Panc1 (cell line): Measurements from ENCODE around the gene CDK5. TPM values are rescaled to one million over a fixed set of nuclear protein-coding genes. Genes with fewer than 3 reads are reported as not detected.
A peak's percentile ranks its signal among the peaks of the same experiment; 100 is the strongest.

Source experiments
- ATAC-seq: fragments of 200-7000 bp; cut with Tn5 transposase; 2 replicates; pipeline ENCODE4 v1.9.1; 2020; ENCODE audit warnings: mild to moderate bottlenecking, moderate library complexity
- BruUV-seq: library from RNA; stranded (reverse); fragments of 400-500 nt; replicated peaks from 2 replicates; lab custom pipeline; 2021; lab: Mats Ljungman, UMichigan
- CTCF ChIA-PET: fragments of 300-600 bp; sonication (Branson Sonifier 250); formaldehyde crosslinking; loops from one replicate; lab custom pipeline; 2022; ENCODE audit warnings: antibody characterized with exemption; lab: Charles Lee
- POLR2A ChIA-PET: fragments of 300-600 bp; sonication (Branson Sonifier 250); formaldehyde crosslinking; loops from one replicate; lab custom pipeline; 2022; ENCODE audit warnings: antibody characterized with exemption; lab: Charles Lee
- DNase-seq: peaks from one replicate; pipeline ENCODE4 v3.0.0-alpha.2; 2010; ENCODE audit warnings: low read depth, low spot score
- H3K27ac ChIP-seq: 2 replicates; pipeline ENCODE4 v1.5.1; 2011; ENCODE audit warnings: mild to moderate bottlenecking, low read length, inconsistent platforms
- H3K27me3 ChIP-seq: fragments of 200-500 bp; sonication (Bioruptor generic); 2 replicates; pipeline ENCODE4 v1.6.0; 2014; ENCODE audit warnings: low read length, inconsistent platforms; ENCODE audit not compliant: control insufficient read depth, insufficient read depth
- H3K36me3 ChIP-seq: fragments of 200-500 bp; sonication (Bioruptor generic); 2 replicates; pipeline ENCODE4 v1.5.1; 2014; ENCODE audit warnings: inconsistent platforms, mild to moderate bottlenecking, low read length, moderate library complexity; ENCODE audit not compliant: control insufficient read depth, insufficient read depth
- H3K4me1 ChIP-seq: 2 replicates; pipeline ENCODE4 v1.5.1; 2011; ENCODE audit warnings: inconsistent platforms, mild to moderate bottlenecking, low read length, moderate library complexity; ENCODE audit not compliant: control insufficient read depth, insufficient read depth
- H3K4me3 ChIP-seq, 2 experiments: 2 replicates each; pipeline ENCODE4 v1.5.1; 2011 to 2012; ENCODE audit warnings: low read depth in 2 of 2, low read length in 2 of 2, mild to moderate bottlenecking in 2 of 2, inconsistent platforms in 1 of 2, moderate library complexity in 1 of 2
- H3K9me3 ChIP-seq: fragments of 200-500 bp; sonication (Bioruptor generic); 2 replicates; pipeline ENCODE4 v1.5.1; 2014; ENCODE audit warnings: low read depth, mild to moderate bottlenecking, inconsistent platforms, low read length, moderate library complexity; ENCODE audit not compliant: control insufficient read depth, insufficient read depth
- POLR2AphosphoS5 ChIP-seq: IDR thresholded peaks from 2 replicates; pipeline ENCODE4 v1.6.1; 2012; ENCODE audit warnings: mild to moderate bottlenecking, low read depth, low read length, moderate library complexity
- SIN3A ChIP-seq: IDR thresholded peaks from 2 replicates; pipeline ENCODE4 v1.6.1; 2012; ENCODE audit warnings: low read depth, mild to moderate bottlenecking, low read length, moderate library complexity, borderline replicate concordance; ENCODE audit not compliant: insufficient read depth
- TCF7L2 ChIP-seq: IDR thresholded peaks from 2 replicates; pipeline ENCODE4 v1.6.1; 2011; ENCODE audit warnings: mild to moderate bottlenecking, low read depth, low read length, inconsistent platforms
- in situ Hi-C: cut with HindIII; loops from 2 replicates; pipeline ENCODE4 v1.10.0; 2016; ENCODE audit warnings: low sequenced_read_pairs, low pct_unique_long_range_greater_than_20kb
- intact Hi-C: fragments of 100-400 bp; cut with micrococcal nuclease; formaldehyde crosslinking; loops from one replicate; pipeline ENCODE4 v1.10.0; 2022; ENCODE audit not compliant: unreplicated experiment
- total RNA-seq: library from RNA; stranded (reverse); gene quantifications from one replicate; pipeline ENCODE4 v1.2.1, GENCODE V29; 2021; ENCODE audit not compliant: unreplicated experiment
- TF ChIP-seq, protein P1 (sequence below), 2 experiments: IDR thresholded peaks; 2 replicates each; pipeline ENCODE4 v1.6.1; 2011 to 2012; ENCODE audit warnings: low read depth in 2 of 2, control low read depth in 1 of 2, low read length in 1 of 2, mild to moderate bottlenecking in 1 of 2, moderate library complexity in 1 of 2; ENCODE audit not compliant: insufficient read depth in 1 of 2
- TF ChIP-seq, protein P2 (sequence below): fragments of 450-650 bp; IDR thresholded peaks from 2 replicates; pipeline ENCODE4 v1.5.1; 2017; ENCODE audit warnings: mild to moderate bottlenecking

The CDK5 gene
- total RNA-seq, 1 experiment from 2014 or later, result 25.6 TPM

DNA sequence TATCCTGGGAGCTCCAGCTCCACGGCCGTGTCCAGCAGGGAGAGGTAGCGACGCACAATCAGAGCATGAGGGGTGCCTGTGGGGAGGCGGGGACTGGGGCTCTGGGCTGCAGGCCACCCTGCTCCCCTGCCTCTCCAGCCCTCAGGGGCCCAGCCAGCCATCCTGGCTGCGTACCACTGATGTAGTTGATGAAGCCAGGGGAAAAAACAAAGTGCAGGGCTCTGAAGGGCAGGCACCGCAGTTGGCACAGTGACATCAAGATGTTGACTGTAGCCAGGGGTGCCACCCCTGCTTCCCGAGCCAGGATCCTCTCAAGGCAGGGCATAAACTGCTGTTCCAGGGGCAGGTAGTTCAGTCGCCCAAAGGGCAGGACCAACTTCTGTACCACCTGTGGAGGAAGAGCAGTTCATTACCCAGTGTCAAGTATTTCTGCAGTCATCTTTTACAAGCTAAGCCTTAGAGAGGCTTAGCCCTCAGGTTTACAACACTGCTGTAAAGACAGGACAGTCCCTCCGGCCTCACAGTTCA lies 20.1 kb upstream of the CDK5 start:
- H3K36me3 ChIP-seq, result no peaks in the 10 kb centered on the region; the same call in 1 of the 2 replicates
- intact Hi-C loops (loop anchor here (5.0 kb wide), 1 partner anchor 35 kb away; no protein-coding TSS in a partner anchor), in situ Hi-C loops (no loop called here)
- peaks cover 44% of the 10 kb centered on the region for H3K4me1 ChIP-seq
- POLR2A ChIA-PET, result no interaction called here
- H3K4me3 ChIP-seq, result no peak overlapping the region
- no peaks in the 10 kb centered on the region for H3K27me3 ChIP-seq
- no TSS peak for BruUV-seq
- ATAC-seq (peak; percentile 0; the same call in 1 of the 2 replicates), DNase-seq (no peak)
- TF ChIP-seq, protein P1, sequence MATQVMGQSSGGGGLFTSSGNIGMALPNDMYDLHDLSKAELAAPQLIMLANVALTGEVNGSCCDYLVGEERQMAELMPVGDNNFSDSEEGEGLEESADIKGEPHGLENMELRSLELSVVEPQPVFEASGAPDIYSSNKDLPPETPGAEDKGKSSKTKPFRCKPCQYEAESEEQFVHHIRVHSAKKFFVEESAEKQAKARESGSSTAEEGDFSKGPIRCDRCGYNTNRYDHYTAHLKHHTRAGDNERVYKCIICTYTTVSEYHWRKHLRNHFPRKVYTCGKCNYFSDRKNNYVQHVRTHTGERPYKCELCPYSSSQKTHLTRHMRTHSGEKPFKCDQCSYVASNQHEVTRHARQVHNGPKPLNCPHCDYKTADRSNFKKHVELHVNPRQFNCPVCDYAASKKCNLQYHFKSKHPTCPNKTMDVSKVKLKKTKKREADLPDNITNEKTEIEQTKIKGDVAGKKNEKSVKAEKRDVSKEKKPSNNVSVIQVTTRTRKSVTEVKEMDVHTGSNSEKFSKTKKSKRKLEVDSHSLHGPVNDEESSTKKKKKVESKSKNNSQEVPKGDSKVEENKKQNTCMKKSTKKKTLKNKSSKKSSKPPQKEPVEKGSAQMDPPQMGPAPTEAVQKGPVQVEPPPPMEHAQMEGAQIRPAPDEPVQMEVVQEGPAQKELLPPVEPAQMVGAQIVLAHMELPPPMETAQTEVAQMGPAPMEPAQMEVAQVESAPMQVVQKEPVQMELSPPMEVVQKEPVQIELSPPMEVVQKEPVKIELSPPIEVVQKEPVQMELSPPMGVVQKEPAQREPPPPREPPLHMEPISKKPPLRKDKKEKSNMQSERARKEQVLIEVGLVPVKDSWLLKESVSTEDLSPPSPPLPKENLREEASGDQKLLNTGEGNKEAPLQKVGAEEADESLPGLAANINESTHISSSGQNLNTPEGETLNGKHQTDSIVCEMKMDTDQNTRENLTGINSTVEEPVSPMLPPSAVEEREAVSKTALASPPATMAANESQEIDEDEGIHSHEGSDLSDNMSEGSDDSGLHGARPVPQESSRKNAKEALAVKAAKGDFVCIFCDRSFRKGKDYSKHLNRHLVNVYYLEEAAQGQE (IDR thresholded peaks at IDR 0.05; ENCODE audit: insufficient read depth in 1 of 2, low read depth in 2 of 2, low read length in 1 of 2), result no peak
- TF ChIP-seq, protein P2, sequence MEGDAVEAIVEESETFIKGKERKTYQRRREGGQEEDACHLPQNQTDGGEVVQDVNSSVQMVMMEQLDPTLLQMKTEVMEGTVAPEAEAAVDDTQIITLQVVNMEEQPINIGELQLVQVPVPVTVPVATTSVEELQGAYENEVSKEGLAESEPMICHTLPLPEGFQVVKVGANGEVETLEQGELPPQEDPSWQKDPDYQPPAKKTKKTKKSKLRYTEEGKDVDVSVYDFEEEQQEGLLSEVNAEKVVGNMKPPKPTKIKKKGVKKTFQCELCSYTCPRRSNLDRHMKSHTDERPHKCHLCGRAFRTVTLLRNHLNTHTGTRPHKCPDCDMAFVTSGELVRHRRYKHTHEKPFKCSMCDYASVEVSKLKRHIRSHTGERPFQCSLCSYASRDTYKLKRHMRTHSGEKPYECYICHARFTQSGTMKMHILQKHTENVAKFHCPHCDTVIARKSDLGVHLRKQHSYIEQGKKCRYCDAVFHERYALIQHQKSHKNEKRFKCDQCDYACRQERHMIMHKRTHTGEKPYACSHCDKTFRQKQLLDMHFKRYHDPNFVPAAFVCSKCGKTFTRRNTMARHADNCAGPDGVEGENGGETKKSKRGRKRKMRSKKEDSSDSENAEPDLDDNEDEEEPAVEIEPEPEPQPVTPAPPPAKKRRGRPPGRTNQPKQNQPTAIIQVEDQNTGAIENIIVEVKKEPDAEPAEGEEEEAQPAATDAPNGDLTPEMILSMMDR, result no peak
- TF ChIP-seq POLR2AphosphoS5, result no peak; the same call in 1 of the 2 replicates
- TF ChIP-seq SIN3A, result no peak
- no peak for TF ChIP-seq TCF7L2
- H3K9me3 ChIP-seq, result no peaks in the 10 kb centered on the region
- peak overlapping the region; percentile 91 for H3K27ac ChIP-seq
- CTCF ChIA-PET, result interaction anchor here (1.4 kb wide), 1 partner anchor 33 kb away, joined by 3 read pairs; no protein-coding TSS in a partner anchor

DNA sequence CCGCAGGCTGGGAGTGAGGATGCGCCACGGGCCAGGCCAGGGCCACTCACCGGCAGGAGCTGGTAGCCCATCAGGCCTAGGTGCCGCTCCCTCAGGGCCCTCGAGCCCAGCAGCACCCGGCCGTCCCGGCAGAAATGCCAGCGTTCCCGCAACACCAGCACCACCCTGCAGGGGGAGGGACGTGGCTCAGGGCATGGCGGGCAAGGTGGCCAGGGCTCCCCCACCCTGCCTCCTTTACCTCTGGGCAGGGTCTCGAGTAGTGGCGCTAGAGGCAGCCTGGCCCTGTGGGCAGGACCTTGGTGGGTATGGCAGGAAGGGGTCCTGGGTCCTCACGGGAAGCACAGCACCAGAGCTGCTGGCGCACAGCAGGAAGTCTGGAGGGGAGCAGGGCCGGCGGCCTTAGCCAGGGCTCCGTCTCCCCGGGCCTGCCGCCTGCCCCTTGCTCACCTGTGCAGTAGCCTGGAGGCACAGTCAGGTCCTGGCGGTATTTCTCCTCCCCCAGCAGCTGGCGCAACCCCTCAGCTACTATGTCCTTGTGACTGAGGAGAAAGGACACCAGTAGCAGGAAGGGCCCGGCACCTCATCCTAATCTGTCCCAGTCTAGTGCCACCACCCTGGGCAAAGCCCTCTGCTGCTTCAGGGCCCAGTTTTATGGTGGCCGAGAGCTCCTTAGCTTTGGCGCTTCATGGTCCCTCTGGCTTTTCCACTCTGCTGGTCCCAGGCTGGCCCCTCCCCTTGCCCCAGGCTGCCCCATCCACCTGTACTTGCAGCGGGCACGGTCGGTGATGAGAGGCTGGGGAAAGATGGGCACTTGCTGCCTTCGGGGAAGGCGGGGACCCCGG lies 19.4 kb upstream of the CDK5 start:
- DNase-seq (no peak), ATAC-seq (peak; percentile 52)
- ChIA-PET POLR2A (interaction anchor here (1.0 kb wide), 1 partner anchor 16 kb away, joined by 8 read pairs; no protein-coding TSS in a partner anchor), CTCF (interaction anchor here (0.6 to 1.4 kb wide), 3 partner anchors 14 to 33 kb away, joined by 3 read pairs; no protein-coding TSS in a partner anchor)
- no peak overlapping the region for H3K4me3 ChIP-seq
- no TSS peak for BruUV-seq
- TF ChIP-seq TCF7L2 (peak; percentile 14; the same call in 1 of the 2 replicates), SIN3A (0 out of 2 replicates have a peak, but pooled peaks have one; percentile 49), POLR2AphosphoS5 (peak; percentile 71; the same call in 1 of the 2 replicates)
- TF ChIP-seq, protein P1 (IDR thresholded peaks at IDR 0.05; ENCODE audit: insufficient read depth in 1 of 2, low read depth in 2 of 2, low read length in 1 of 2), result no peak
- TF ChIP-seq, protein P2, result no peak; the same call in 1 of the 2 replicates
- peak overlapping the region; percentile 91 for H3K27ac ChIP-seq
- no peaks in the 10 kb centered on the region; the same call in 1 of the 2 replicates for H3K36me3 ChIP-seq
- in situ Hi-C loops, result no loop called here
- intact Hi-C loops, result loop anchor here (5.0 kb wide), 1 partner anchor 35 kb away; no protein-coding TSS in a partner anchor
- no peaks in the 10 kb centered on the region for H3K27me3 ChIP-seq
- H3K9me3 ChIP-seq, result no peaks in the 10 kb centered on the region
- H3K4me1 ChIP-seq, result peaks cover 44% of the 10 kb centered on the region
